ENCODE results near the gene EML4. TPM values are rescaled to one million over a fixed set of nuclear protein-coding genes. Genes with fewer than 3 reads are reported as not detected.

The EML4 gene
- polyA plus RNA-seq, 1 of the 3 experiments (the other 2 are of a cell fraction): 35.0 TPM

DNA sequence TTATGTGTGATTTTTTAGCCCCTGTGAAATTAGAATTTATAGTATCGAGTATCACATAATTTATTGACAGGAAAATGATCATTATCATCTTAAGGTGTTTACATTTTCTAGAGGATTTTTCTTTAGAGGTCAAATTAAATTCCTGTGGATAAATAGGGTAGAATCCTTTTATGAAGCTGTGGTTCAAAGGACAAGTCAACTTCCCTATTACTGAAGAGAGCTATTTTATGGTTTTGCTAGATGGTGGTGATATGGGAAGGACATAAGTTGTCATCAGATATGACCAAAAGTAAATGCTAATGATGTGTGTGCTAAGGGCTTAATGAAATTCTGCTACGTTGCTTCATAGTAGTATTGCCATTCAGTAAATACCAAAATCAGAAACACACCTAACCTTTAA is 80.1 kb downstream of the EML4 start:
- no peak overlapping the region for H3K27ac ChIP-seq (ENCODE audit: low read depth in 2 of 2, low read length in 1 of 2)
- no peak overlapping the region for H3K9ac ChIP-seq
- no peak overlapping the region for H2AFZ ChIP-seq (ENCODE audit: low read depth)
- POLR2A ChIA-PET: no interaction called here
- H3K36me3 ChIP-seq (replicated peaks in 1 of 2; ENCODE audit: control insufficient read depth in 1 of 2, insufficient read depth in 2 of 2, low read length in 1 of 2): peaks cover 35 to 65% of the 10 kb centered on the region in 2 experiments
- H3K79me2 ChIP-seq (ENCODE audit: insufficient read depth): peaks cover 15% of the 10 kb centered on the region
- no peaks in the 10 kb centered on the region for H4K20me1 ChIP-seq (ENCODE audit: insufficient read depth)
- no peaks in the 10 kb centered on the region for H3K27me3 ChIP-seq (ENCODE audit: insufficient read depth)
- no peaks in the 10 kb centered on the region; a peak in 1 of 4 replicates for H3K4me1 ChIP-seq (ENCODE audit: control insufficient read depth in 1 of 2, insufficient read depth in 2 of 2, low read depth in 1 of 2, low read length in 1 of 2)
- TF ChIP-seq SIN3A (IDR thresholded peaks at IDR 0.05; ENCODE audit: borderline replicate concordance, low read depth, low read length) (no peak), EZH2phosphoT487 (IDR thresholded peaks at IDR 0.05; ENCODE audit: borderline replicate concordance, low read depth) (no peak), JUND (IDR thresholded peaks at IDR 0.05) (no peak), NRF1 (IDR thresholded peaks at IDR 0.05; ENCODE audit: low read depth, low read length) (no peak), ELF1 (IDR thresholded peaks at IDR 0.05) (no peak)
- TF ChIP-seq, protein P1, sequence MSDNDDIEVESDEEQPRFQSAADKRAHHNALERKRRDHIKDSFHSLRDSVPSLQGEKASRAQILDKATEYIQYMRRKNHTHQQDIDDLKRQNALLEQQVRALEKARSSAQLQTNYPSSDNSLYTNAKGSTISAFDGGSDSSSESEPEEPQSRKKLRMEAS (IDR thresholded peaks at IDR 0.05; ENCODE audit: low read depth): no peak
- TF ChIP-seq, protein P2, sequence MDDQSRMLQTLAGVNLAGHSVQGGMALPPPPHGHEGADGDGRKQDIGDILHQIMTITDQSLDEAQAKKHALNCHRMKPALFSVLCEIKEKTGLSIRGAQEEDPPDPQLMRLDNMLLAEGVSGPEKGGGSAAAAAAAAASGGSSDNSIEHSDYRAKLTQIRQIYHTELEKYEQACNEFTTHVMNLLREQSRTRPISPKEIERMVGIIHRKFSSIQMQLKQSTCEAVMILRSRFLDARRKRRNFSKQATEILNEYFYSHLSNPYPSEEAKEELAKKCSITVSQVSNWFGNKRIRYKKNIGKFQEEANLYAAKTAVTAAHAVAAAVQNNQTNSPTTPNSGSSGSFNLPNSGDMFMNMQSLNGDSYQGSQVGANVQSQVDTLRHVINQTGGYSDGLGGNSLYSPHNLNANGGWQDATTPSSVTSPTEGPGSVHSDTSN (IDR thresholded peaks at IDR 0.05): no peak
- TF ChIP-seq, protein P3, sequence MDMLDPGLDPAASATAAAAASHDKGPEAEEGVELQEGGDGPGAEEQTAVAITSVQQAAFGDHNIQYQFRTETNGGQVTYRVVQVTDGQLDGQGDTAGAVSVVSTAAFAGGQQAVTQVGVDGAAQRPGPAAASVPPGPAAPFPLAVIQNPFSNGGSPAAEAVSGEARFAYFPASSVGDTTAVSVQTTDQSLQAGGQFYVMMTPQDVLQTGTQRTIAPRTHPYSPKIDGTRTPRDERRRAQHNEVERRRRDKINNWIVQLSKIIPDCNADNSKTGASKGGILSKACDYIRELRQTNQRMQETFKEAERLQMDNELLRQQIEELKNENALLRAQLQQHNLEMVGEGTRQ (IDR thresholded peaks at IDR 0.05; ENCODE audit: borderline replicate concordance, low read depth, low read length): no peak
- H3F3A ChIP-seq (replicated peaks; ENCODE audit: insufficient read depth): no peaks in the 10 kb centered on the region
- H3K4me2 ChIP-seq: no peak overlapping the region
- no peaks in the 10 kb centered on the region; the same call in 1 of the 2 replicates for H3K9me3 ChIP-seq
- DNase-seq: no peak
- H3K9me2 ChIP-seq: no peaks in the 10 kb centered on the region
- H3K4me3 ChIP-seq (ENCODE audit: low read depth in 2 of 2, low read length in 1 of 2): no peak overlapping the region
- CTCF ChIA-PET: interaction anchor here (0.7 to 1.5 kb wide), 5 partner anchors 12 to 162 kb away, joined by 3 to 5 read pairs (median 3); no protein-coding TSS in a partner anchor
- WGBS (ENCODE audit: low lambda C conversion rate): 98% methylated on average over 2 of the region's 2 CpGs

DNA sequence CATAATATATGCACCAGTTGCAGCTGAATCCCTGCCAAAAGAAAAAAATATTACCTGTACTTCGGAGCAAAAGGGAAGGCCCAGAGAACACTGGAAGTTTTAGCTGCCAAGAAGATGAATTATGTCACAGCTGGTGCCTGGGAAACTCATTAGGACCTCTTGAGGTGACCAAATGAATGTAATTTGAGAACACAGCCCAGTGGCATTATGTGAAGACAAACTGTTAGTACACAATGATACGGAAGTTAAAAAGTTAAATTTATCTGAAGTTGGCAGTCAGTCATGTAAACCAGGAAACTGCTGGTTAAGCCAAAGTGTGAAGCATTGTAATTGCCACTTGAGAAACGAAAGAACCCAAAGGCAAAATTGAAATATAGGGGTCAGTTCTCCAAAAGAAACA is 80.7 kb downstream of the EML4 start:
- DNase-seq: no peak
- Histone ChIP-seq H3K9me3 (no peaks in the 10 kb centered on the region; the same call in 1 of the 2 replicates), H3K4me3 (ENCODE audit: low read depth in 2 of 2, low read length in 1 of 2) (no peak overlapping the region), H3K79me2 (ENCODE audit: insufficient read depth) (peaks cover 15% of the 10 kb centered on the region; the same call in 1 of the 2 replicates), H3K27me3 (ENCODE audit: insufficient read depth) (no peaks in the 10 kb centered on the region), H3F3A (replicated peaks; ENCODE audit: insufficient read depth) (no peaks in the 10 kb centered on the region), H3K9me2 (no peaks in the 10 kb centered on the region), H4K20me1 (ENCODE audit: insufficient read depth) (no peaks in the 10 kb centered on the region), H3K4me2 (no peak overlapping the region), H3K4me1 (ENCODE audit: control insufficient read depth in 1 of 2, insufficient read depth in 2 of 2, low read depth in 1 of 2, low read length in 1 of 2) (no peaks in the 10 kb centered on the region; a peak in 1 of 4 replicates), H3K27ac (ENCODE audit: low read depth in 2 of 2, low read length in 1 of 2) (no peak overlapping the region), H2AFZ (ENCODE audit: low read depth) (no peak overlapping the region), H3K9ac (no peak overlapping the region), H3K36me3 (replicated peaks in 1 of 2; ENCODE audit: control insufficient read depth in 1 of 2, insufficient read depth in 2 of 2, low read length in 1 of 2) (peaks cover 40 to 65% of the 10 kb centered on the region in 2 experiments)
- CTCF ChIA-PET: interaction anchor here (0.7 to 1.5 kb wide), 5 partner anchors 11 to 163 kb away, joined by 3 to 5 read pairs (median 3); no protein-coding TSS in a partner anchor
- 95% methylated on average over 3 of the region's 3 CpGs for WGBS (ENCODE audit: low lambda C conversion rate)
- POLR2A ChIA-PET: no interaction called here
- TF ChIP-seq RXRA (IDR thresholded peaks at IDR 0.05; ENCODE audit: borderline replicate concordance, low read depth): no peak
- no peak for TF ChIP-seq RFX5 (IDR thresholded peaks at IDR 0.05; ENCODE audit: low read length)
- TF ChIP-seq RCOR1 (IDR thresholded peaks at IDR 0.05; ENCODE audit: low read length): no peak
- no peak for TF ChIP-seq TEAD4 (IDR thresholded peaks at IDR 0.05; ENCODE audit: borderline replicate concordance, insufficient read depth)
- no peak for TF ChIP-seq POLR2AphosphoS5 (IDR thresholded peaks at IDR 0.05; ENCODE audit: low read depth, low read length)
- TF ChIP-seq ELF1 (IDR thresholded peaks at IDR 0.05): no peak
- TF ChIP-seq RAD21 (IDR thresholded peaks at IDR 0.05; ENCODE audit: low read length): no peak
- TF ChIP-seq, protein P1 (IDR thresholded peaks at IDR 0.05; ENCODE audit: low read depth): no peak
- no peak for TF ChIP-seq SIN3A (IDR thresholded peaks at IDR 0.05; ENCODE audit: borderline replicate concordance, low read depth, low read length)
- TF ChIP-seq, protein P4, sequence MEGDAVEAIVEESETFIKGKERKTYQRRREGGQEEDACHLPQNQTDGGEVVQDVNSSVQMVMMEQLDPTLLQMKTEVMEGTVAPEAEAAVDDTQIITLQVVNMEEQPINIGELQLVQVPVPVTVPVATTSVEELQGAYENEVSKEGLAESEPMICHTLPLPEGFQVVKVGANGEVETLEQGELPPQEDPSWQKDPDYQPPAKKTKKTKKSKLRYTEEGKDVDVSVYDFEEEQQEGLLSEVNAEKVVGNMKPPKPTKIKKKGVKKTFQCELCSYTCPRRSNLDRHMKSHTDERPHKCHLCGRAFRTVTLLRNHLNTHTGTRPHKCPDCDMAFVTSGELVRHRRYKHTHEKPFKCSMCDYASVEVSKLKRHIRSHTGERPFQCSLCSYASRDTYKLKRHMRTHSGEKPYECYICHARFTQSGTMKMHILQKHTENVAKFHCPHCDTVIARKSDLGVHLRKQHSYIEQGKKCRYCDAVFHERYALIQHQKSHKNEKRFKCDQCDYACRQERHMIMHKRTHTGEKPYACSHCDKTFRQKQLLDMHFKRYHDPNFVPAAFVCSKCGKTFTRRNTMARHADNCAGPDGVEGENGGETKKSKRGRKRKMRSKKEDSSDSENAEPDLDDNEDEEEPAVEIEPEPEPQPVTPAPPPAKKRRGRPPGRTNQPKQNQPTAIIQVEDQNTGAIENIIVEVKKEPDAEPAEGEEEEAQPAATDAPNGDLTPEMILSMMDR (IDR thresholded peaks at IDR 0.05): no peak
- TF ChIP-seq NFIC (IDR thresholded peaks at IDR 0.05; ENCODE audit: borderline replicate concordance): no peak

All from SK-N-SH (cell line).